Measurements from ENCODE around the gene REXO1. TPM values are rescaled to one million over a fixed set of nuclear protein-coding genes. Genes with fewer than 3 reads are reported as not detected.
A peak's percentile ranks its signal among the peaks of the same experiment; 100 is the strongest.

REXO1 gene
- total and polyA plus RNA-seq, 2 donors (not counting 1 experiment from before 2014, with no cell fraction given), result 72.6 to 898 TPM

DNA sequence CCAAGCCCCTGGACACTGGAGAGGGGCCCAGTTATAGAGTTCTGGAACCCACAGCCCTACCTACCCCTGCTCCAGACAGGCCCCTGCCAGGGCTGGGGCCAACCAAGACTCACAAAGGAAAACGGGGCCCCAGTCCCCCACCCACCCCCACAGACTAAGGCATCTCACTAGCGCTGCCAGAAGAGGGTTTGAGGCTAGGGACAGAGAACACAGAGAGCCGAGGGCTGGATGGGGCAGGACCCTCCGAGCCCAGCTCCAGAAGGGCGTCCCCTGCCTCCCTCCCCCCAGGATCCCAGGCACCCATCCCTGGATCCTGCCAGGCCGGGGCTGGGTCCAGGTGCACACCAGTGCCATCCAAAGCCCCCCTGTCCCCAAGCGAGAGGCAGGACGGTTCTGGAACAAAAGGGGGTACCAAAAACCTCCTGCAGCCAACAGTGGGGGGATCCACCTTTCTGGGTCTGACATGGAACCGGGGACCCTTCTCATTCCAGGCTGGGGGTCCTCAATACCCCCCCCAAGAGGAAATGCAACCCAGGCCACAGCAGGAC, 4.4 kb upstream of the REXO1 start:
- peaks cover 65 to 75% of the 10 kb centered on the region in 2 donors for H3K4me1 ChIP-seq (ENCODE audit: control insufficient read depth in 2 of 2, insufficient read depth in 2 of 2, low read length in 2 of 2)
- H3K27ac Mint-ChIP-seq, result no peak overlapping the region
- no peaks in the 10 kb centered on the region for H3K27me3 Mint-ChIP-seq
- 63% methylated on average over 8 of the region's 9 CpGs for WGBS (ENCODE audit: insufficient coverage)
- no peak overlapping the region for H2AFZ ChIP-seq (ENCODE audit: insufficient read depth, low read depth, low read length, poor library complexity, severe bottlenecking)
- TF ChIP-seq, protein P1, sequence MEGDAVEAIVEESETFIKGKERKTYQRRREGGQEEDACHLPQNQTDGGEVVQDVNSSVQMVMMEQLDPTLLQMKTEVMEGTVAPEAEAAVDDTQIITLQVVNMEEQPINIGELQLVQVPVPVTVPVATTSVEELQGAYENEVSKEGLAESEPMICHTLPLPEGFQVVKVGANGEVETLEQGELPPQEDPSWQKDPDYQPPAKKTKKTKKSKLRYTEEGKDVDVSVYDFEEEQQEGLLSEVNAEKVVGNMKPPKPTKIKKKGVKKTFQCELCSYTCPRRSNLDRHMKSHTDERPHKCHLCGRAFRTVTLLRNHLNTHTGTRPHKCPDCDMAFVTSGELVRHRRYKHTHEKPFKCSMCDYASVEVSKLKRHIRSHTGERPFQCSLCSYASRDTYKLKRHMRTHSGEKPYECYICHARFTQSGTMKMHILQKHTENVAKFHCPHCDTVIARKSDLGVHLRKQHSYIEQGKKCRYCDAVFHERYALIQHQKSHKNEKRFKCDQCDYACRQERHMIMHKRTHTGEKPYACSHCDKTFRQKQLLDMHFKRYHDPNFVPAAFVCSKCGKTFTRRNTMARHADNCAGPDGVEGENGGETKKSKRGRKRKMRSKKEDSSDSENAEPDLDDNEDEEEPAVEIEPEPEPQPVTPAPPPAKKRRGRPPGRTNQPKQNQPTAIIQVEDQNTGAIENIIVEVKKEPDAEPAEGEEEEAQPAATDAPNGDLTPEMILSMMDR (IDR thresholded peaks at IDR 0.05), result no peak
- TF ChIP-seq EZH2 (IDR thresholded peaks at IDR 0.05; ENCODE audit: borderline replicate concordance, insufficient read depth, low read depth, low read length, poor library complexity, severe bottlenecking), result no peak
- DNase-seq (no peak), ATAC-seq (ENCODE audit: low read depth) (no peak)
- H3K27ac ChIP-seq (ENCODE audit: low read length in 2 of 2), result peak overlapping the region in 1 of 2 donors; percentile 34
- no peaks in the 10 kb centered on the region for H3K27me3 ChIP-seq (replicated peaks in 1 of 4; ENCODE audit: control extremely low read depth in 1 of 4, control insufficient read depth in 3 of 4, insufficient read depth in 4 of 4, low read length in 3 of 4)
- POLR2A ChIA-PET, result interaction anchor here (0.7 kb wide), 2 partner anchors 22 to 398 kb away, joined by 3 to 5 read pairs; no protein-coding TSS in a partner anchor
- peaks cover 70% of the 10 kb centered on the region for H3K79me2 ChIP-seq (ENCODE audit: control insufficient read depth, insufficient read depth, low read length)
- H3K36me3 ChIP-seq (replicated peaks in 1 of 2; ENCODE audit: control extremely low read depth in 1 of 2, control insufficient read depth in 1 of 2, extremely low read depth in 1 of 2, insufficient read depth in 2 of 2, low read length in 1 of 2), result peaks cover 0 to 4% of the 10 kb centered on the region in 2 experiments
- intact Hi-C loops (cut with micrococcal nuclease), result no loop called here
- H3K9me3 ChIP-seq (ENCODE audit: control extremely low read depth in 1 of 3, control insufficient read depth in 2 of 3, insufficient read depth in 1 of 3, low read length in 2 of 3), result no peaks in the 10 kb centered on the region
- peak overlapping the region in 1 of 5 experiments; percentile 24 for H3K4me3 ChIP-seq (ENCODE audit: control extremely low read depth in 1 of 5, extremely low read depth in 1 of 5, insufficient read depth in 1 of 5, low read depth in 2 of 5, low read length in 4 of 5)
- CTCF ChIA-PET, result no interaction called here
- peaks cover 64% of the 10 kb centered on the region for H4K20me1 ChIP-seq (ENCODE audit: control insufficient read depth, insufficient read depth, low read length, poor library complexity, severe bottlenecking)
- H3K4me2 ChIP-seq (replicated peaks; ENCODE audit: low read depth, low read length, poor library complexity, severe bottlenecking), result peak overlapping the region; percentile 79
- peaks cover 59% of the 10 kb centered on the region for H3K4me1 Mint-ChIP-seq
- no peaks in the 10 kb centered on the region for H3K9me3 Mint-ChIP-seq (ENCODE audit: insufficient read depth)
- no peak overlapping the region for H3K9ac ChIP-seq (ENCODE audit: low read length)
- H3K4me3 Mint-ChIP-seq, result peak overlapping the region; percentile 73
